ENCODE measurements around the gene ALDH8A1.

ALDH8A1 gene

GRCh38 chr6:134884752-134885151 lies 65.1 kb downstream of the ALDH8A1 start:
- Histone ChIP-seq H3K14ac (ENCODE audit: low read length) (no peak overlapping the region), H2BK120ac (ENCODE audit: low read depth, low read length) (no peak overlapping the region), H2AFZ (ENCODE audit: low read length) (no peak overlapping the region), H3K27me3 (ENCODE audit: control insufficient read depth in 3 of 3, insufficient read depth in 3 of 3, low read depth in 1 of 3, low read length in 3 of 3) (no peaks in the 10 kb centered on the region), H4K8ac (ENCODE audit: low read depth, low read length) (no peak overlapping the region), H3K4me3 (ENCODE audit: low read length in 2 of 2) (no peak overlapping the region), H2AK5ac (ENCODE audit: low read depth, low read length) (no peak overlapping the region), H2BK5ac (ENCODE audit: low read length) (no peak overlapping the region), H2BK12ac (ENCODE audit: low read length) (no peak overlapping the region), H4K91ac (ENCODE audit: low read depth, low read length, poor library complexity) (no peak overlapping the region), H3K4ac (ENCODE audit: low read length) (no peak overlapping the region), H3K36me3 (replicated peaks in 1 of 2; ENCODE audit: control insufficient read depth in 2 of 2, insufficient read depth in 2 of 2, low read length in 2 of 2) (no peaks in the 10 kb centered on the region), H2BK15ac (ENCODE audit: low read length) (no peak overlapping the region), H3K23ac (ENCODE audit: low read depth, low read length, poor library complexity) (no peak overlapping the region), H3K79me1 (ENCODE audit: low read depth, low read length) (no peaks in the 10 kb centered on the region), H3K27ac (replicated peaks; ENCODE audit: low read length) (no peak overlapping the region), H3K4me2 (ENCODE audit: insufficient read depth, low read length, poor library complexity, severe bottlenecking) (no peak overlapping the region), H3K9ac (ENCODE audit: low read depth, low read length, poor library complexity) (no peak overlapping the region), H3K9me3 (replicated peaks in 1 of 2; ENCODE audit: control insufficient read depth in 2 of 2, insufficient read depth in 1 of 2, low read depth in 1 of 2, low read length in 2 of 2) (no peaks in the 10 kb centered on the region), H3K4me1 (ENCODE audit: control insufficient read depth in 2 of 2, insufficient read depth in 1 of 2, low read depth in 1 of 2, low read length in 2 of 2) (no peaks in the 10 kb centered on the region), H3K18ac (ENCODE audit: low read length) (no peak overlapping the region)
- DNase-seq (ENCODE audit: low spot score), result no peak
- WGBS, 2 donors (ENCODE audit: extremely low coverage in 2 of 2, insufficient read length in 2 of 2, insufficient replicate concordance in 1 of 2), result no CpG with 5 or more reads among the region's 3 CpGs

DNA sequence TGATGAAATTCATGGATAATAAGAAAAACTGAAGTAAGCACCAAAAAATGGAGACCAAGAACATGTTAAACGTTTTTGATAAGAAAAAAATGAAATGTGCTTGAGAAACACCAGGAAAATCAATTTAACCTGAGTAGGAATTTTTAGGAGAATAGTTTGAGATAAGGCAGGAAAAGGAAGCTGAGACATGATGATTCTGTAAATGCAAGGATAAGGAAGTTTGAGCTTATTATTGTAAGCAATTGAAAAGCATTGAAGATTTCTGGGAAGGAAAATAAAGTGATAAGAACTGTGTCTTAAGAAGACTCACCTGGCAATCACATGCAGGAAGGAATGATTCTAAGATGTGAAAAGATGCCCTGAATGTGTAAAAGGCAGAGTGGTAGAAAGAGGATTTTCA lies 66.6 kb downstream of the ALDH8A1 start:
- Histone ChIP-seq H3K79me1 (ENCODE audit: low read depth, low read length) (no peaks in the 10 kb centered on the region), H3K14ac (ENCODE audit: low read length) (no peak overlapping the region), H3K4me3 (ENCODE audit: low read length in 2 of 2) (no peak overlapping the region), H3K23ac (ENCODE audit: low read depth, low read length, poor library complexity) (no peak overlapping the region), H3K27ac (replicated peaks; ENCODE audit: low read length) (no peak overlapping the region), H2BK15ac (ENCODE audit: low read length) (no peak overlapping the region), H3K18ac (ENCODE audit: low read length) (no peak overlapping the region), H3K9me3 (replicated peaks in 1 of 2; ENCODE audit: control insufficient read depth in 2 of 2, insufficient read depth in 1 of 2, low read depth in 1 of 2, low read length in 2 of 2) (no peaks in the 10 kb centered on the region), H3K36me3 (replicated peaks in 1 of 2; ENCODE audit: control insufficient read depth in 2 of 2, insufficient read depth in 2 of 2, low read length in 2 of 2) (no peaks in the 10 kb centered on the region), H4K91ac (ENCODE audit: low read depth, low read length, poor library complexity) (no peak overlapping the region), H2AFZ (ENCODE audit: low read length) (no peak overlapping the region), H3K4ac (ENCODE audit: low read length) (no peak overlapping the region), H3K9ac (ENCODE audit: low read depth, low read length, poor library complexity) (no peak overlapping the region), H2BK5ac (ENCODE audit: low read length) (no peak overlapping the region), H2AK5ac (ENCODE audit: low read depth, low read length) (no peak overlapping the region), H3K27me3 (ENCODE audit: control insufficient read depth in 3 of 3, insufficient read depth in 3 of 3, low read depth in 1 of 3, low read length in 3 of 3) (no peaks in the 10 kb centered on the region), H3K4me1 (ENCODE audit: control insufficient read depth in 2 of 2, insufficient read depth in 1 of 2, low read depth in 1 of 2, low read length in 2 of 2) (no peaks in the 10 kb centered on the region), H4K8ac (ENCODE audit: low read depth, low read length) (no peak overlapping the region), H3K4me2 (ENCODE audit: insufficient read depth, low read length, poor library complexity, severe bottlenecking) (no peak overlapping the region), H2BK12ac (ENCODE audit: low read length) (no peak overlapping the region), H2BK120ac (ENCODE audit: low read depth, low read length) (no peak overlapping the region)
- no peak for DNase-seq (ENCODE audit: low spot score)
- no CpG with 5 or more reads among the region's 1 CpG for WGBS, 2 donors (ENCODE audit: extremely low coverage in 2 of 2, insufficient read length in 2 of 2, insufficient replicate concordance in 1 of 2)

DNA sequence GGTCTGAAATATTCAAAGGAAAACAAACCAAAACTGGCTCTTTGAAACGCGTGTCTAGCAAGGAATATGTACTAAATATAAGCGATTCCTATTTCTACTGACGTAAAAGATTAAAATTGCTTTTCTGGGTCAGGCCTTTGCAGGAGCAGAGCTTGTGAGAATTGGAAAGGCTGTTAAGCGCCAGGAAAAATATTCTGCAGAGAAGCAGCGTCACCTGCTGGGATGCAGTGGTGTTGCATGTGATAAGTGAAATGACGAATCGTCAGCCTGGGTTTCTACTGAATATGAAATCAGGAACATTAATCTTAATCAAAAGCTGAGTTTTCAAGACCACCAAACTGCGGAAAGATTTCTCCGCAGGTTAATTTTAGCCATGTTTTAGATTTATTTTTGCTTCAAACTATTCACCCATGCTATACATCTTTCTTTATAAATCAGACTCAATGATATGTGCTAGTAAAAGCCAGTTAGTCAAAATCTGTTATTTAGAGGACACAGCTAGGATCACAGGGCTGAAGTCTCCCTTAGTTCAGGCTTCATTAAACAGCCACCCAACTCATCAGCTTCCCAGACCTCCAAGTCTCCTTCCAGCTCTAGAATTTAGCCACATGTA lies 67.4 kb downstream of the ALDH8A1 start:
- Histone ChIP-seq H3K36me3 (replicated peaks in 1 of 2; ENCODE audit: control insufficient read depth in 2 of 2, insufficient read depth in 2 of 2, low read length in 2 of 2) (no peaks in the 10 kb centered on the region), H3K14ac (ENCODE audit: low read length) (no peak overlapping the region), H3K9ac (ENCODE audit: low read depth, low read length, poor library complexity) (no peak overlapping the region), H3K9me3 (replicated peaks in 1 of 2; ENCODE audit: control insufficient read depth in 2 of 2, insufficient read depth in 1 of 2, low read depth in 1 of 2, low read length in 2 of 2) (no peaks in the 10 kb centered on the region), H2AK5ac (ENCODE audit: low read depth, low read length) (no peak overlapping the region), H3K18ac (ENCODE audit: low read length) (no peak overlapping the region), H2BK15ac (ENCODE audit: low read length) (no peak overlapping the region), H3K4me2 (ENCODE audit: insufficient read depth, low read length, poor library complexity, severe bottlenecking) (no peak overlapping the region), H3K27me3 (ENCODE audit: control insufficient read depth in 3 of 3, insufficient read depth in 3 of 3, low read depth in 1 of 3, low read length in 3 of 3) (no peaks in the 10 kb centered on the region), H3K79me1 (ENCODE audit: low read depth, low read length) (no peaks in the 10 kb centered on the region), H4K8ac (ENCODE audit: low read depth, low read length) (no peak overlapping the region), H2AFZ (ENCODE audit: low read length) (peak overlapping the region; percentile 33), H2BK120ac (ENCODE audit: low read depth, low read length) (no peak overlapping the region), H3K4me1 (ENCODE audit: control insufficient read depth in 2 of 2, insufficient read depth in 1 of 2, low read depth in 1 of 2, low read length in 2 of 2) (no peaks in the 10 kb centered on the region), H3K23ac (ENCODE audit: low read depth, low read length, poor library complexity) (no peak overlapping the region), H3K27ac (replicated peaks; ENCODE audit: low read length) (no peak overlapping the region), H4K91ac (ENCODE audit: low read depth, low read length, poor library complexity) (no peak overlapping the region), H3K4ac (ENCODE audit: low read length) (no peak overlapping the region), H3K4me3 (ENCODE audit: low read length in 2 of 2) (no peak overlapping the region), H2BK5ac (ENCODE audit: low read length) (no peak overlapping the region), H2BK12ac (ENCODE audit: low read length) (no peak overlapping the region)
- WGBS, 2 donors (ENCODE audit: extremely low coverage in 2 of 2, insufficient read length in 2 of 2, insufficient replicate concordance in 1 of 2), result no CpG with 5 or more reads among the region's 10 CpGs
- peak; percentile 42 for DNase-seq (ENCODE audit: low spot score)

GRCh38 chr6:134880487-134881190 lies 69.3 kb downstream of the ALDH8A1 start:
- Histone ChIP-seq H2BK120ac (ENCODE audit: low read depth, low read length) (no peak overlapping the region), H2AFZ (ENCODE audit: low read length) (no peak overlapping the region), H3K14ac (ENCODE audit: low read length) (no peak overlapping the region), H3K9me3 (replicated peaks in 1 of 2; ENCODE audit: control insufficient read depth in 2 of 2, insufficient read depth in 1 of 2, low read depth in 1 of 2, low read length in 2 of 2) (peaks cover 0 to 2% of the 10 kb centered on the region in 2 donors), H2BK12ac (ENCODE audit: low read length) (no peak overlapping the region), H4K91ac (ENCODE audit: low read depth, low read length, poor library complexity) (no peak overlapping the region), H3K27me3 (ENCODE audit: control insufficient read depth in 3 of 3, insufficient read depth in 3 of 3, low read depth in 1 of 3, low read length in 3 of 3) (no peaks in the 10 kb centered on the region), H2AK5ac (ENCODE audit: low read depth, low read length) (no peak overlapping the region), H3K79me1 (ENCODE audit: low read depth, low read length) (no peaks in the 10 kb centered on the region), H3K4me1 (ENCODE audit: control insufficient read depth in 2 of 2, insufficient read depth in 1 of 2, low read depth in 1 of 2, low read length in 2 of 2) (no peaks in the 10 kb centered on the region), H2BK15ac (ENCODE audit: low read length) (no peak overlapping the region), H3K27ac (replicated peaks; ENCODE audit: low read length) (no peak overlapping the region), H3K23ac (ENCODE audit: low read depth, low read length, poor library complexity) (no peak overlapping the region), H3K18ac (ENCODE audit: low read length) (no peak overlapping the region), H3K4ac (ENCODE audit: low read length) (no peak overlapping the region), H4K8ac (ENCODE audit: low read depth, low read length) (no peak overlapping the region), H3K9ac (ENCODE audit: low read depth, low read length, poor library complexity) (no peak overlapping the region), H2BK5ac (ENCODE audit: low read length) (no peak overlapping the region), H3K36me3 (replicated peaks in 1 of 2; ENCODE audit: control insufficient read depth in 2 of 2, insufficient read depth in 2 of 2, low read length in 2 of 2) (no peaks in the 10 kb centered on the region), H3K4me3 (ENCODE audit: low read length in 2 of 2) (no peak overlapping the region), H3K4me2 (ENCODE audit: insufficient read depth, low read length, poor library complexity, severe bottlenecking) (no peak overlapping the region)
- no CpG with 5 or more reads among the region's 5 CpGs for WGBS, 2 donors (ENCODE audit: extremely low coverage in 2 of 2, insufficient read length in 2 of 2, insufficient replicate concordance in 1 of 2)
- no peak for DNase-seq (ENCODE audit: low spot score)
